KMS-11 (cell line): ENCODE results near the gene C16orf86.

Experiments
- H2AFZ ChIP-seq: fragments of 200-600 bp; sonication (generic); 2 replicates; pipeline ENCODE4 v1.6.1; 2016; ENCODE audit warnings: antibody characterized with exemption, mixed run types, low read depth
- H3K27ac ChIP-seq: fragments of 200-600 bp; sonication (generic); 2 replicates; pipeline ENCODE4 v1.6.1; 2016; ENCODE audit warnings: mild to moderate bottlenecking, mixed run types
- H3K27me3 ChIP-seq: fragments of 200-600 bp; sonication (generic); 2 replicates; pipeline ENCODE4 v1.6.1; 2017; ENCODE audit warnings: mild to moderate bottlenecking, low read depth, mixed run types, moderate library complexity; ENCODE audit not compliant: insufficient read depth
- H3K36me3 ChIP-seq: fragments of 200-600 bp; sonication (generic); 2 replicates; pipeline ENCODE4 v1.6.1; 2017; ENCODE audit warnings: mild to moderate bottlenecking, mixed run types; ENCODE audit not compliant: insufficient read depth
- H3K4me1 ChIP-seq: fragments of 200-600 bp; sonication (generic); 2 replicates; pipeline ENCODE4 v1.6.1; 2016; ENCODE audit warnings: mild to moderate bottlenecking, low read depth, mixed run types; ENCODE audit not compliant: poor library complexity, severe bottlenecking
- H3K4me2 ChIP-seq: fragments of 200-600 bp; sonication (generic); 2 replicates; pipeline ENCODE4 v1.7.0; 2016; ENCODE audit warnings: mild to moderate bottlenecking, mixed run types
- H3K4me3 ChIP-seq: fragments of 200-600 bp; sonication (generic); IDR thresholded peaks from 2 replicates; pipeline ENCODE4 v1.6.1; 2017; ENCODE audit warnings: low read depth, low read length, mixed read lengths; ENCODE audit not compliant: insufficient read depth
- H3K79me2 ChIP-seq: fragments of 200-600 bp; sonication (generic); 2 replicates; pipeline ENCODE4 v1.6.1; 2016; ENCODE audit warnings: low read depth, mixed run types; ENCODE audit not compliant: insufficient read depth
- H3K9ac ChIP-seq: fragments of 200-600 bp; sonication (generic); 2 replicates; pipeline ENCODE4 v1.6.1; 2016; ENCODE audit warnings: mild to moderate bottlenecking, mixed run types
- H4K20me1 ChIP-seq: fragments of 200-600 bp; sonication (generic); 2 replicates; pipeline ENCODE4 v1.6.1; 2016; ENCODE audit warnings: mild to moderate bottlenecking, mixed run types; ENCODE audit not compliant: insufficient read depth
- TF ChIP-seq, protein P1 (sequence below): fragments of 200-600 bp; sonication (generic); conservative IDR thresholded peaks from 2 replicates; pipeline ENCODE4 v1.6.1; 2017; ENCODE audit warnings: low read depth, mild to moderate bottlenecking, antibody characterized with exemption, low read length, moderate library complexity, mixed read lengths

The C16orf86 gene

DNA sequence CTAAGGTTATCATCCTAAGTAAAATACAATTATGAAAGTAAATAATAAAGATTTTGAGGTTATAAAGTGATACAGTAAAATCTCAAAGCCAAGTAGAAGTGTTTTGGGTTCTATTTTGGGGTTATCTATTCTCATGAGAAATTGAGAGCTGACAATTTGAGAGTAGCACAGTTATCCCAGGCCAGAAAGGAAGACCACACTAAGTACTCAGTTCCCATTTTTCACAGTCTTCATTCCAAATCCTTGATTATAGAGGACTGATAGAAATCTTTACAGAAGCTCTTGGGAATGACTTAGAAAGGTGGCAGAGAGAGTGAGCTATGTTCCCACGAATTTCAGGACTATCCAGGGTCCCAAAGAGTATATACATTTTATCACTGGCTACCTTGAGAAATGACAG lies 47.9 kb downstream of the C16orf86 start:
- Histone ChIP-seq H3K27ac (no peak overlapping the region), H4K20me1 (no peaks in the 10 kb centered on the region), H3K9ac (no peak overlapping the region), H3K79me2 (peaks cover 35% of the 10 kb centered on the region; the same call in 1 of the 2 replicates), H2AFZ (no peak overlapping the region), H3K4me2 (no peak overlapping the region), H3K4me1 (peaks cover 11% of the 10 kb centered on the region), H3K27me3 (no peaks in the 10 kb centered on the region), H3K4me3 (no peak overlapping the region), H3K36me3 (no peaks in the 10 kb centered on the region)
- TF ChIP-seq, protein P1, sequence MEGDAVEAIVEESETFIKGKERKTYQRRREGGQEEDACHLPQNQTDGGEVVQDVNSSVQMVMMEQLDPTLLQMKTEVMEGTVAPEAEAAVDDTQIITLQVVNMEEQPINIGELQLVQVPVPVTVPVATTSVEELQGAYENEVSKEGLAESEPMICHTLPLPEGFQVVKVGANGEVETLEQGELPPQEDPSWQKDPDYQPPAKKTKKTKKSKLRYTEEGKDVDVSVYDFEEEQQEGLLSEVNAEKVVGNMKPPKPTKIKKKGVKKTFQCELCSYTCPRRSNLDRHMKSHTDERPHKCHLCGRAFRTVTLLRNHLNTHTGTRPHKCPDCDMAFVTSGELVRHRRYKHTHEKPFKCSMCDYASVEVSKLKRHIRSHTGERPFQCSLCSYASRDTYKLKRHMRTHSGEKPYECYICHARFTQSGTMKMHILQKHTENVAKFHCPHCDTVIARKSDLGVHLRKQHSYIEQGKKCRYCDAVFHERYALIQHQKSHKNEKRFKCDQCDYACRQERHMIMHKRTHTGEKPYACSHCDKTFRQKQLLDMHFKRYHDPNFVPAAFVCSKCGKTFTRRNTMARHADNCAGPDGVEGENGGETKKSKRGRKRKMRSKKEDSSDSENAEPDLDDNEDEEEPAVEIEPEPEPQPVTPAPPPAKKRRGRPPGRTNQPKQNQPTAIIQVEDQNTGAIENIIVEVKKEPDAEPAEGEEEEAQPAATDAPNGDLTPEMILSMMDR = no peak

GRCh38 chr16:67716097-67716496 lies 49.5 kb downstream of the C16orf86 start:
- Histone ChIP-seq H3K9ac (no peak overlapping the region), H3K4me1 (peaks cover 15% of the 10 kb centered on the region), H3K79me2 (peaks cover 32% of the 10 kb centered on the region; the same call in 1 of the 2 replicates), H4K20me1 (no peaks in the 10 kb centered on the region), H3K4me2 (no peak overlapping the region), H3K27ac (no peak overlapping the region), H3K4me3 (no peak overlapping the region), H3K27me3 (no peaks in the 10 kb centered on the region), H3K36me3 (no peaks in the 10 kb centered on the region), H2AFZ (no peak overlapping the region)
- TF ChIP-seq, protein P1 = no peak
